Measurements from ENCODE around the gene CCDC82.

CCDC82 gene

GRCh38 chr11:96306933-96307775 lies 82.6 kb downstream of the CCDC82 start:
- DNase-seq (ENCODE audit: low read depth), result no peak

- no peak for DNase-seq (ENCODE audit: low read depth)
Observed at GRCh38 chr11:96306600-96306932, 83.1 kb downstream of the CCDC82 start.

- DNase-seq (ENCODE audit: low read depth), result no peak
Observed at GRCh38 chr11:96306071-96306470, 83.6 kb downstream of the CCDC82 start.

GRCh38 chr11:96303980-96304379 lies 85.7 kb downstream of the CCDC82 start:
- no peak for DNase-seq (ENCODE audit: low read depth)

- no peak for DNase-seq (ENCODE audit: low read depth)
Observed at GRCh38 chr11:96303064-96303463, 86.6 kb downstream of the CCDC82 start.

All from stimulated activated CD8-positive, alpha-beta memory T cell treated with anti-CD3 and anti-CD28 coated beads, Interleukin-7, amount 100 ng/mL, for 24 hours (primary cell).